Activated T-helper 1 cell treated with anti-CD3 and anti-CD28 coated beads, Interleukin-12 subunit alpha, Interleukin-12 subunit beta, Interleukin-2, Interleukin-4 antibody, amounts not matched to agents 30 ng/mL and 10 ng/mL and 1 ng/mL, durations not matched to agents 14 hours and 24 hours and 36 hours (primary cell): ENCODE measurements around the gene PROP1. TPM values are rescaled to one million over a fixed set of nuclear protein-coding genes. Genes with fewer than 3 reads are reported as not detected.
"Not testable (repeated sequence)": the region's sequence is repeated elsewhere in the genome, so short reads cannot be mapped to it uniquely, and the experiment has no call there.

Experiments
- DNase-seq: peaks from one replicate; pipeline ENCODE4 v3.0.0; 2021; ENCODE audit warnings: low spot score
- H3K27ac Mint-ChIP-seq: one replicate; pipeline ENCODE4 v1.8.0; 2021; ENCODE audit warnings: mild to moderate bottlenecking, mixed read lengths
- H3K27me3 Mint-ChIP-seq: one replicate; pipeline ENCODE4 v1.8.0; 2022; ENCODE audit warnings: mild to moderate bottlenecking, moderate library complexity, mixed read lengths; ENCODE audit not compliant: insufficient read depth
- H3K36me3 Mint-ChIP-seq: one replicate; pipeline ENCODE4 v1.8.0; 2021; ENCODE audit warnings: low read depth, mixed read lengths
- H3K4me1 Mint-ChIP-seq: one replicate; pipeline ENCODE4 v1.8.0; 2021; ENCODE audit warnings: low read depth, mixed read lengths
- H3K4me3 Mint-ChIP-seq: one replicate; pipeline ENCODE4 v1.8.0; 2021; ENCODE audit warnings: mild to moderate bottlenecking, moderate library complexity, mixed read lengths
- H3K9me3 Mint-ChIP-seq: one replicate; pipeline ENCODE4 v1.8.0; 2021; ENCODE audit warnings: mixed read lengths
- intact Hi-C: fragments of 100-400 bp; cut with micrococcal nuclease; formaldehyde crosslinking; loops from one replicate; pipeline ENCODE4 v1.15.1; 2024
- total RNA-seq: library from RNA; stranded (reverse); gene quantifications from 2 replicates; pipeline ENCODE4 v1.2.3, GENCODE V29; 2022

Gene PROP1
- total RNA-seq, 1 donor from 2014 or later: not detected

DNA sequence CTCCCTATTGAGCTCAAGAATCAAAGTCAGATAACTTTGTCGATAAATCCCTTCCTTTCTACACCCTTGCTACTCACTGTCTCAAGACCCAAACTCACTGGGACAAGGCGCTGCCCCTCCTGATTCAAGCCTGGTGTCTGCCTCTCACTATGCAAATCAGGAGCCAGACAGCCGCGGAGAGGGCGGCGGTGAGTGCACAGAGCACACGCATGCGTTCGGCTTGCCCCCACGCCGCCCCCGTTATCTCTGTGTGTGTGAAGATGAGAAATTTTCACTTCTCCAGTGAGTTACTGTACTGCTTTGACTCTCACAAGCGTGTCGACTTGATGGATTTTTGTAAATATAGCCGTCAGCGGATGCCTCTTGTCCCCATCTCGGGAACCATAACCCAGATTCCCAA, 47.0 kb downstream of the PROP1 start:
- H3K9me3 Mint-ChIP-seq, H3K4me3 Mint-ChIP-seq, H3K4me1 Mint-ChIP-seq, DNase-seq, H3K27ac Mint-ChIP-seq, H3K36me3 Mint-ChIP-seq, H3K27me3 Mint-ChIP-seq, intact Hi-C loops: not testable (repeated sequence)

DNA sequence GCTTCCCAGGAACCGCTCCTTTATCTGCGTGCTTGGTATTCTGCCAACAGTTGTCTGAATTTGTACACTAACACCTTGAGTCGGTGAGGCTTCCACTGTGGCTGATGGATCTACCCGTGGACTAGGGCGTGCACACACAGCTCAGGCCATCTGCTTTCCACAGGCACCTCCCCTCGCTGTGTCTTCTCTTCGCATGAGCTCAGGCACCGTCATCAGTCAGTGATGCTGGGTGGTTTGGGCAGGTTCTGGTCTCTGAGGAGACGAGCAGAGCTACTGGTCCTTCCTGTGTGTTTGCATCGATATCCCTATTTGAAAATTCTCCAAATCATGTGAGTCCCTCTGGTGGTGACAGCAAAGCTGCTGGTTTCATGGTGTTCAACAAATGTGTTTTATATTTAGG, 48.1 kb downstream of the PROP1 start:
- H3K27me3 Mint-ChIP-seq, H3K4me3 Mint-ChIP-seq, H3K27ac Mint-ChIP-seq, H3K36me3 Mint-ChIP-seq, intact Hi-C loops, DNase-seq, H3K9me3 Mint-ChIP-seq, H3K4me1 Mint-ChIP-seq: not testable (repeated sequence)

DNA sequence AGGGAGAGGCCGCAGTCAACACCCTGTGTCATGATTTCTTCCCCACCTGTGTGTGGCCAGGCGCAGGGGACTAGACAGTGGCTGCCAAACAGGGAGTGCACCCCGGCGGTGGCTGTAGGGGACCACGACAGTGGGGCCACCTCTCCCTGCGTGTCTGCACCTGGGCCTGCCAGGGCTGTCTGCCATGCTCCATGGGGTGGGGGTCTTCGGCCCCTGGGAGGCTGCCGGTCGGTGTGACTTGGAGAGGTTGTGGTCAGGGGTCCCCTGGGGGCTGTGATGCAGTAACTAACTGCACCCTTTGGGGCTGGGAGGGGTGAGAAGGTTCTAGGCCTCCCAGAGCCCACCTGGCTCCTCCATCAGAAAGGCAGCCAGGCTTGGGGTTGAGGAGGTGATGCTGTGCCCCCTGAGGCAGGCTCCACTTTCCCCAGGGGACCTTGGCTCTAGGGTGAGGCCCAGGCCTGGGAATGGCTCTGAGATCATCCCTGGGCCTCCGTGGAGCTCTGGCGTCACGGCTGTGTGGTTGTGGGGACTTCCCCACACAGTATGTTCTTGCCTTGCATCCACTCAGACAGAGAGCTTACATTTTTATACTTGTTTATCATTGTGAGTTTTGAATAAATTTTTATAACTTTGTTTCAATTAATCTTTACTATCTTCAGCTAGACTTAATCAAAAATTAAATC, 50.3 kb downstream of the PROP1 start:
- intact Hi-C loops, H3K27me3 Mint-ChIP-seq, H3K27ac Mint-ChIP-seq, H3K4me3 Mint-ChIP-seq, H3K36me3 Mint-ChIP-seq, DNase-seq, H3K9me3 Mint-ChIP-seq, H3K4me1 Mint-ChIP-seq: not testable (repeated sequence)

DNA sequence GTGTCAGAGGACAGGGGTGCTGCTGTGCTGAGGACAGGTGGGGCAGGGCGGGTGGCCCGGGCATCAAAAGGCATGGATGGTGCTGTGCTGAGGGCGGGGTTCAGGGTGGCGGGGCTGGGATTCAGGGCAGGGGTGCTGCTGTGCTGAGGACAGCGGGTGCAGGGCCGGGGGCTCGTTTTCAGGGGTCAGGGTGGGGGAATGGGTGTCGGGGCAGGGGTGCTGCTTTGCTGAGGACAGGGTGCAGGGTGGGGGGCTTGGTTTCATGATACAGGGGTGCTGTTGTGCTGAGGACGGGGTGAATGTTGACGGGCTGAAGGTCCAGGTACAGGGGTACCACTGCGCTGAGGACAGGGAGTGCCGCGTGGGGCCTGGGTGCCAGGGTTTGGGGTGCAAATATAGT, 50.9 kb downstream of the PROP1 start:
- H3K4me3 Mint-ChIP-seq: peak overlapping the region; percentile 64
- H3K36me3 Mint-ChIP-seq, H3K4me1 Mint-ChIP-seq, H3K9me3 Mint-ChIP-seq, H3K27ac Mint-ChIP-seq, H3K27me3 Mint-ChIP-seq, intact Hi-C loops, DNase-seq: not testable (repeated sequence)

DNA sequence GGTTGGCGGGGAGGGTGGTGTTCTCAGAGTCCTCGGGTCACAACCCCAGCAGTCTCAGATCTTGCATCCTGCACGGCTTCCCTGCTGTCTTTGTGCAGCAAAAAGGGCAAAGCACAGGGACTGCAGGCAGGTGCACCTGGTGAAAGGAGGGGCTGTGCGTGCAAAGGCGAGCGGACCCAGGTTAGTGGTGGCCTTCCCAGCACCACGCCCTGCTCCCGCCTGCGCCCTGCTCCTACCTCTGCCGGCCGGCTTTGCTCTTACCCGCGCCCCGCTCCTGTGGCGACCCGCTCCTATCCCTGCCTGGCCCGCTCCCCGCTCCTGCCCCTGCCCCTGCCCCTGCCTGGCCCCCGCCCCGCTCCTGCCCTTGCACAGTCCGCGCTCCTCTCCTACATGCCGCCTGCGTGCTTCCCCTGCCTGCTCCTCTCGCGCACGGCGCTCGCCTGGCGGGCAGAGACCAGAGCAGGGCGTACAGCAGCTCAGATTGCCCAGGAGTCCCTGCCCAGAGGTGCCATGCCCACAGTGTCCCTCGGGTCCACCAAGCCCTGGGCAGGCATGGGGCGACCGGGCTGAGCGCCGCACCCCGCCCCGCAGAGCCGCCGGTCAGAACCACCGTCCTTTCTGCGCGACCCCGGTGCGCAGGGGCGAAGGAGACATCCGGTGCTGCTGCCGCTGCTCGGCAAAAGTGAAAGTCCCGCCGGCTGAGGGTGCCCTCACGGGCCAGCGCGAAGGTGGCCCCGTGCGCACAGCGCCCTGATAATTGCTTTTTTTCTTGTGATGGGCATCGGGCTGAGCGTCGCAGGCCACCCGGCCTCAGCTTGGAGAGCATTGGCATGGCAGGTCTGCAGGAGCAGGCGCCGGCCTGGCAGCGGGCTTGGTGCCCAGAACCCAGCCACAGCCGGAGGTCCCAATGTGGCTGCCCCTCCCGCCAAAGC, 52.0 kb downstream of the PROP1 start:
- H3K4me1 Mint-ChIP-seq, H3K9me3 Mint-ChIP-seq, H3K27ac Mint-ChIP-seq, intact Hi-C loops, H3K27me3 Mint-ChIP-seq, H3K36me3 Mint-ChIP-seq: not testable (repeated sequence)
- peak overlapping the region; percentile 53 for H3K4me3 Mint-ChIP-seq
- peak; percentile 30 for DNase-seq

DNA sequence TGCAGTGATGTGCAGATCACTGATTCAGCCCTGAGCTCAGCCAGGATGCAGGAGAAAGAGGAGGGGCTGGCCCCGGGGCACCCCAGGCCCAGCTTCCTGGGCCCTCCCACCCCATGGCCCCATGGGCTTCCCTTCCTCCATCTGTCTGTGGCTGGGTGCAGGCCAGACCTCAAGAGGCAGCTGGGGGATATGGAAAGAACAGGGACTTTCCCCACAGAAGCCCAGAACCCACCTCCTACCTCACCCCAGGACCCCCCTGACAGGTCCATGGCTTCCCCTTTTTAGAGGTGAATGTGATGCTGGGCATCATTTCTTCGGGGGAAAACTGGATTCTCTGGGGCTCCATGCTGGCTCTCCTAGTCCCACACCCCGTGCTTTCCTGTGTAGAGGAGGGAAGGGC, 53.1 kb downstream of the PROP1 start:
- H3K36me3 Mint-ChIP-seq, H3K4me1 Mint-ChIP-seq, intact Hi-C loops, DNase-seq, H3K9me3 Mint-ChIP-seq, H3K27ac Mint-ChIP-seq: not testable (repeated sequence)
- Mint-ChIP-seq H3K27me3 (peaks cover 14% of the 10 kb centered on the region), H3K4me3 (peak overlapping the region; percentile 57)

Other genes starting within 250 kb of the PROP1 start
- gene FAM153A, start 213.3 kb downstream of the PROP1 start, total RNA-seq: 6.3 and 6.5 TPM in 2 replicates
- 1.8 TPM in 2 replicates for gene N4BP3, start 117.3 kb upstream of the PROP1 start, total RNA-seq
- 23.9 and 28.0 TPM in 2 replicates for gene RMND5B, start 134.8 kb upstream of the PROP1 start, total RNA-seq
- 264 and 265 TPM in 2 replicates for gene NHP2, start 157.6 kb upstream of the PROP1 start, total RNA-seq
- gene GMCL2, start 191.1 kb upstream of the PROP1 start, total RNA-seq: not detected in 2 replicates
- gene HNRNPAB, start 208.3 kb upstream of the PROP1 start, total RNA-seq: 459 and 472 TPM in 2 replicates
- gene PHYKPL, start 236.6 kb upstream of the PROP1 start, total RNA-seq: 84.4 and 86.7 TPM in 2 replicates